ENCODE results near the gene OR10A7.

Gene OR10A7

GRCh38 chr12:55188974-55189556 is 31.8 kb upstream of the OR10A7 start:
- TF ChIP-seq CTCF (IDR thresholded peaks at IDR 0.05; ENCODE audit: low read depth, low read length) = peak; percentile 75
- Histone ChIP-seq H3K36me3 (no peaks in the 10 kb centered on the region), H3K4me1 (no peaks in the 10 kb centered on the region), H3K4me3 (ENCODE audit: low read depth, low read length) (no peak overlapping the region), H3K9me3 (no peaks in the 10 kb centered on the region), H3K27me3 (peaks cover 5% of the 10 kb centered on the region)
- peak; percentile 56 for DNase-seq

- no peaks in the 10 kb centered on the region for H3K4me1 ChIP-seq
- no peaks in the 10 kb centered on the region for H3K27me3 ChIP-seq
- H3K36me3 ChIP-seq = no peaks in the 10 kb centered on the region
- no peak for DNase-seq
- TF ChIP-seq CTCF (IDR thresholded peaks at IDR 0.05; ENCODE audit: low read depth, low read length) = no peak
- H3K9me3 ChIP-seq = no peaks in the 10 kb centered on the region
- no peak overlapping the region for H3K4me3 ChIP-seq (ENCODE audit: low read depth, low read length)
Observed at GRCh38 chr12:55194382-55194781, 26.4 kb upstream of the OR10A7 start.

GRCh38 chr12:55226523-55226922 is 5.7 kb downstream of the OR10A7 start:
- DNase-seq = no peak
- TF ChIP-seq CTCF (IDR thresholded peaks at IDR 0.05; ENCODE audit: low read depth, low read length) = no peak
- no peaks in the 10 kb centered on the region; the same call in 1 of the 2 replicates for H3K27me3 ChIP-seq
- H3K36me3 ChIP-seq = no peaks in the 10 kb centered on the region
- no peaks in the 10 kb centered on the region for H3K9me3 ChIP-seq
- H3K4me3 ChIP-seq (ENCODE audit: low read depth, low read length) = no peak overlapping the region
- H3K4me1 ChIP-seq = no peaks in the 10 kb centered on the region

GRCh38 chr12:55227643-55228042 is 6.8 kb downstream of the OR10A7 start:
- H3K4me3 ChIP-seq (ENCODE audit: low read depth, low read length) = no peak overlapping the region
- TF ChIP-seq CTCF (IDR thresholded peaks at IDR 0.05; ENCODE audit: low read depth, low read length) = no peak
- no peaks in the 10 kb centered on the region for H3K9me3 ChIP-seq
- DNase-seq = no peak
- no peaks in the 10 kb centered on the region for H3K36me3 ChIP-seq
- H3K27me3 ChIP-seq = no peaks in the 10 kb centered on the region
- no peaks in the 10 kb centered on the region for H3K4me1 ChIP-seq

- no peaks in the 10 kb centered on the region for H3K4me1 ChIP-seq
- no peaks in the 10 kb centered on the region for H3K27me3 ChIP-seq
- H3K36me3 ChIP-seq = no peaks in the 10 kb centered on the region
- DNase-seq = no peak
- no peak for TF ChIP-seq CTCF (IDR thresholded peaks at IDR 0.05; ENCODE audit: low read depth, low read length)
- no peak within 1 kb of the TSS for H3K4me3 ChIP-seq (ENCODE audit: low read depth, low read length)
- H3K9me3 ChIP-seq = no peaks in the 10 kb centered on the region
Observed at GRCh38 chr12:55244309-55244708, 23.5 kb downstream of the OR10A7 start, which contains the start of gene OR6C74. TSS of gene OR6C74 (plus strand) at chr12:55244609. CDS start at chr12:55247288, 2,679 bp downstream.

GRCh38 chr12:55246159-55246558 is 25.3 kb downstream of the OR10A7 start:
- no peaks in the 10 kb centered on the region for H3K4me1 ChIP-seq
- H3K27me3 ChIP-seq = no peaks in the 10 kb centered on the region
- no peak for TF ChIP-seq CTCF (IDR thresholded peaks at IDR 0.05; ENCODE audit: low read depth, low read length)
- no peaks in the 10 kb centered on the region for H3K36me3 ChIP-seq
- no peaks in the 10 kb centered on the region for H3K9me3 ChIP-seq
- no peak overlapping the region for H3K4me3 ChIP-seq (ENCODE audit: low read depth, low read length)
- no peak for DNase-seq
